Psoas muscle (tissue), 8 donors: ENCODE data around the gene KBTBD12. TPM values are rescaled to one million over a fixed set of nuclear protein-coding genes. Genes with fewer than 3 reads are reported as not detected.
A peak's percentile ranks its signal among the peaks of the same experiment; 100 is the strongest.

Experiments
- ATAC-seq, 4 donors: fragments of 200-7000 bp; cut with Tn5 transposase; one replicate each; pipeline ENCODE4 v1.9.1; 2020; ENCODE audit warnings: moderate library complexity in 3 of 4, mild to moderate bottlenecking in 2 of 4
- DNase-seq, 2 donors: peaks; one replicate each; pipeline ENCODE4 v3.0.0-alpha.2; 2020
- H3K27ac ChIP-seq: fragments of 200-600 bp; one replicate; pipeline ENCODE4 v1.8.0; 2022
- H3K27me3 ChIP-seq, 3 donors: fragments of 200-600 bp in 1 of 3; one replicate each; pipeline versions ENCODE4 v1.6.1 to v1.8.0; 2013 to 2022; ENCODE audit warnings: low read length in 2 of 3, mild to moderate bottlenecking in 2 of 3, moderate library complexity in 1 of 3; ENCODE audit not compliant: insufficient read depth in 3 of 3
- H3K36me3 ChIP-seq, 2 donors: fragments of 200-600 bp in 1 of 2; one replicate each; pipeline versions ENCODE4 v1.6.1 to v1.8.0; 2013 to 2022; ENCODE audit warnings: low read depth in 1 of 2, mild to moderate bottlenecking in 1 of 2, moderate library complexity in 1 of 2; ENCODE audit not compliant: insufficient read depth in 1 of 2
- H3K4me1 ChIP-seq: fragments of 200-600 bp; one replicate; pipeline ENCODE4 v1.8.0; 2022
- H3K4me3 ChIP-seq: fragments of 200-600 bp; one replicate; pipeline ENCODE4 v1.8.0; 2022; ENCODE audit warnings: mild to moderate bottlenecking
- H3K9me3 ChIP-seq: fragments of 200-600 bp; one replicate; pipeline ENCODE4 v1.8.0; 2022
- CTCF ChIP-seq: fragments of 200-600 bp; IDR thresholded peaks from one replicate; pipeline ENCODE4 v1.8.0; 2022; ENCODE audit warnings: antibody characterized with exemption
- WGBS, 3 donors: extraction: QIAGEN DNeasy Blood & Tissue Kit; methylation state at CpG; one replicate each; pipeline versions ENCODE4 v1.1.6 to v1.1.7; 2013; 5-methylcytosine and 5-hydroxymethylcytosine counted together
- intact Hi-C, 2 donors: fragments of 100-400 bp; cut with DNase I; formaldehyde crosslinking; loops; one replicate each; pipeline versions ENCODE4 v1.11.0 to v1.14.2; 2022
- polyA plus RNA-seq, 3 donors: library from polyadenylated mRNA; stranded (reverse); fragments of 200-250 nt; gene quantifications; one replicate each; pipeline ENCODE4 v1.2.3, GENCODE V29; 2013
- total RNA-seq, 4 donors: library from RNA; stranded (reverse); fragmentation: NEBNext Ultra II Directional in 2 of 4; extraction: Animal tissue kit (Norgen Biotek cat#: 25700) in 2 of 4; gene quantifications; one replicate each; pipeline versions ENCODE4 v1.2.1 to v1.2.4, GENCODE V29; 2021 to 2023
- donor health status: healthy with polysubstance abuse.
- donor health status: DM: no; HTN: no; CAD: no; lungs with moderate emphysema.
- donor health status: Bipolar disorder and iron deficiency.
- donor health status: healthy.
- donor health status: DM: yes; HTN: yes; CAD: no.
- donor health status: DM: no; HTN: no; CAD: no.
- donor health status: DM: no; HTN: no; CAD: no.
- donor health status: DM: yes; HTN: yes; CAD: no.

Gene KBTBD12
- total and polyA plus RNA-seq, 7 donors: 2.1 to 47.5 (median 20.6) TPM

GRCh38 chr3:127985655-127986225, 70.7 kb downstream of the KBTBD12 start:
- TF ChIP-seq CTCF: no peak
- H3K36me3 ChIP-seq: peaks cover 0 to 24% of the 10 kb centered on the region in 2 donors
- no peak overlapping the region for H3K4me3 ChIP-seq
- H3K9me3 ChIP-seq: no peaks in the 10 kb centered on the region
- H3K4me1 ChIP-seq: peaks cover 9% of the 10 kb centered on the region
- ATAC-seq (no peak), DNase-seq (no peak)
- intact Hi-C loops: no loop called here
- no peak overlapping the region for H3K27ac ChIP-seq
- 89 to 92% (median 91%) methylated on average over 13 of the region's 13 CpGs for WGBS, 3 donors
- H3K27me3 ChIP-seq: no peaks in the 10 kb centered on the region

GRCh38 chr3:127986803-127987202, 71.8 kb downstream of the KBTBD12 start:
- Histone ChIP-seq H3K9me3 (no peaks in the 10 kb centered on the region), H3K27ac (no peak overlapping the region), H3K4me3 (no peak overlapping the region), H3K36me3 (peaks cover 0 to 24% of the 10 kb centered on the region in 2 donors), H3K4me1 (peaks cover 12% of the 10 kb centered on the region), H3K27me3 (no peaks in the 10 kb centered on the region)
- no peak for DNase-seq
- no peak for TF ChIP-seq CTCF
- ATAC-seq: peak; percentile 21 to 60 (median 51)
- 38 to 60% (median 39%) methylated on average over 11 of the region's 11 CpGs for WGBS, 3 donors
- intact Hi-C loops: no loop called here

- peaks cover 12% of the 10 kb centered on the region for H3K4me1 ChIP-seq
- ATAC-seq (no peak), DNase-seq (no peak)
- peaks cover 0 to 24% of the 10 kb centered on the region in 2 donors for H3K36me3 ChIP-seq
- no peak overlapping the region for H3K4me3 ChIP-seq
- no peaks in the 10 kb centered on the region for H3K9me3 ChIP-seq
- no peak overlapping the region for H3K27ac ChIP-seq
- no peak for TF ChIP-seq CTCF
- H3K27me3 ChIP-seq: no peaks in the 10 kb centered on the region
- intact Hi-C loops: no loop called here
- 41 to 60% (median 45%) methylated on average over 7 of the region's 7 CpGs for WGBS, 3 donors
Observed at GRCh38 chr3:127987309-127987995, 72.4 kb downstream of the KBTBD12 start.

- Histone ChIP-seq H3K9me3 (no peaks in the 10 kb centered on the region), H3K27me3 (no peaks in the 10 kb centered on the region), H3K4me1 (peaks cover 12% of the 10 kb centered on the region), H3K27ac (no peak overlapping the region), H3K36me3 (peaks cover 0 to 22% of the 10 kb centered on the region in 2 donors), H3K4me3 (no peak overlapping the region)
- ATAC-seq (peak in 1 of 4 donors; percentile 37), DNase-seq (no peak)
- intact Hi-C loops: no loop called here
- WGBS, 3 donors: 59 to 74% (median 62%) methylated on average over 11 of the region's 11 CpGs
- no peak for TF ChIP-seq CTCF
Observed at GRCh38 chr3:127988770-127989557, 73.9 kb downstream of the KBTBD12 start.
